HG02840 (cell line): ENCODE results near the gene SLC35E2B.

Experiments used
- ATAC-seq: cut with Tn5 transposase; IDR thresholded peaks from one replicate; pipeline ENCODE4 v1.9.1; 2021; ENCODE audit warnings: mild to moderate bottlenecking, moderate library complexity, moderate number of reproducible peaks; ENCODE audit not compliant: unreplicated experiment, low FRiP score

Gene SLC35E2B

DNA sequence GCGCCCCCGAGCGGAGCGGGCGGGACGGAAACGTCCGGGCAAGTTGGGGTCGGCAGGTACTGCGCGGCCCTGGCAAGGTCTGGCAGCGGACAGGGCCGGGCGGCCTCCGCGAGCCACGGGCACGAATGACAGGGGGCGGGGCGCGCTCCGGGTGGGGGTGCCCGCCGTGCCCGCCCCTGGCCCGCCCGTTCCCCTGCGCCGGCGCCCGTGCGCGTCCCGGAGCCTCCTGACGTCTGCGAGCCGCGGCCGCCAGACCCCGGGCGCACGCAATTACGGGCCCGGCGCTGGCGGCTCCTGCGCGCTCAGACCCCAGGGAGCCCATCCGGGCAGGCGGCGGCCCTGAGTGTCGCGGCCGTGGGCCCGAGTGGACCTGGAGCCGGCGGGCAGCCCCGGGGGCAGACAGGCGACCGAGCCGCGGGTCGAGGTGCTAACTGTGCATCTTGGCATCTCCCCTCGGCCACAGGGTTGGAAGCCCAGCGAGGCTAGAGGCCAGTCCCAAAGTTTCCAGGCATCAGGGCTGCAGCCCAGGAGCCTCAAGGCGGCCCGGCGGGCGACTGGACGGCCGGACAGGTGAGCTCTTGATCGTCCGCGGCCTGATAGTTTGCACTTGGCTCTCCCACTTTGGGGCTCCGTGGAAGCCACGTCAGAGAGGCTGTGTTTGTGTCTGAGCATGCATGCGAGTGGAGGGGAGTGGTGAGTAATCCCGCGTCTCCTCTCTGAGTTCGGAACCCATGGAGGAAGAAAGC lies 76.4 kb downstream of the SLC35E2B start:
- ATAC-seq = peak; percentile 10

- ATAC-seq = peak; percentile 82
Observed at GRCh38 chr1:1615256-1616044, 77.1 kb downstream of the SLC35E2B start, which contains the start of gene MIB2. Gene MIB2, plus strand, starts transcription at chr1:1615500. Its CDS starts 7,953 bp downstream, at chr1:1623453.

DNA sequence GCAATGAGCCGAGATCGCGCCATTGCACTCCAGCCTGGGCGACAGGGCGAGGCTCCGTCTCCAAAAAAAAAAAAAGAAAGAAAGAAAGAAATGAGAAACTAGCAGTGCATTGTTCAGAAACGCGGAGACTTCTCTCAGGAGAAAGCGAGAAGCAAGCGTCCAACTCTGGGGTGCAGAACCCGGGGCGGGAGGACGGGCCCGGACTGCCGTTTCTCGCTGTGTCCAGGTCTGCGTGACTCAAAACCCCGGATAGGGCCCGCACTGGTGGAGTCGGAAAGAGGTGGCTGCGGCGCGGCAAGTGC lies 77.7 kb downstream of the SLC35E2B start:
- no peak for ATAC-seq

GRCh38 chr1:1614204-1614953 lies 78.2 kb downstream of the SLC35E2B start:
- no peak for ATAC-seq

- ATAC-seq = no peak
Observed at GRCh38 chr1:1613509-1614082, 79.0 kb downstream of the SLC35E2B start.

- no peak for ATAC-seq
Observed at GRCh38 chr1:1612104-1612400, 80.5 kb downstream of the SLC35E2B start.

- ATAC-seq = no peak
Observed at GRCh38 chr1:1610796-1611195, 81.8 kb downstream of the SLC35E2B start.

- no peak for ATAC-seq
Observed at GRCh38 chr1:1609822-1610485, 82.6 kb downstream of the SLC35E2B start.
